GM21717 (cell line): ENCODE measurements around the gene PSMD12.
"Not testable (repeated sequence)": the region's sequence is repeated elsewhere in the genome, so short reads cannot be mapped to it uniquely, and the experiment has no call there.

Experiments
- ATAC-seq: cut with Tn5 transposase; IDR thresholded peaks from one replicate; pipeline ENCODE4 v1.9.1; 2021; ENCODE audit warnings: mild to moderate bottlenecking, moderate library complexity; ENCODE audit not compliant: unreplicated experiment

Gene PSMD12

DNA sequence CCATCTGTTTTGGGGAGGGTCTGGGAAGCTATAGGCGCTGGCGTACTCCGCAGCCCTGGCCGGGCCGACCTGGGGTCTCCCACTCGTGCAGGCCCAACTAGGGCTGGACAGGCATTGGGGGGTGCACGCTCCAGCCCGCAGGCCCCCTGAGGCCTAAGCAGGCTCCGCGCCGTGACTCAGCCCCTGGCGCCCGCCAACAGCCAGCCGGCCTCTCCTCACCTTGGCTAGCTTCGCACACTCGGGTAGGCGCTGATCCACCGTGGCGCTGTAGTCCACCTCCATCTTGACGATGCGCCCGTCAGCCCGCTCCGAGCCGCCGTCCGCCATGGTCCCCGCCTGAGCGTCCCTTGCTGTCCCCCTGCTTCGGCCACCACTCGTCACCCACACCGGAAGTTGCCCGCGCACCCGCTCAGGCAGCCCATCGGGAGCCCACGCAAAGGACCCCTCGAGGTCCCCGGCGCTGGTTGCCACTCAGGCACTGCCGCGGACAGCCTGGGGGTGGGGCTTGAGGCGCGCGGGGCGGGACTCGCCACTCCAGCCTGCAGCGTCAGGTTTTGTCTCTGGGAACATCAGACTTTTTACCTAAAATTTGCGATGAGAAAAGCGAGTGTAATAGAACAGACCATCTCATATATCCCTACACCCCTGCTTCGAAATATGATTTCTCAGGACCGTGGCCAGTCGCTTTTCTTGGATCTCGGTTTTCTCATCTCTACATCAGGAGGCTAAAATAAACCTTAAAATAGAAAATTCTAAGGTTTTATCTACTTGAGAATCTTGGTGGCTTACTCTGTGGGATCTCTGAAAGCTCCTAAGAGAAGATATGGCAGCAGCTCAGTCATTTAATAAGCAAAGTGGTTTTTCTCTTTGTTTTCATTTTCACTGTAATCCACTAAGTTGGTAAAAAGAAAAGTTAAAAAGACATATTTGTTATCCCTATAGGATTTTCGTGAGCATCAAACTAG is at the start of gene PSMD12:
Gene PSMD12, minus strand, starts transcription at position 385 of the 965 bp plus-strand sequence. Its CDS starts 58 bp downstream, at position 327.
- peak; percentile 84 for ATAC-seq

GRCh38 chr17:67415291-67415690 is 48.9 kb upstream of the PSMD12 start:
- ATAC-seq, result no peak

GRCh38 chr17:67414559-67414958 is 48.2 kb upstream of the PSMD12 start:
- ATAC-seq, result no peak

- ATAC-seq, result no peak
Measured at GRCh38 chr17:67414130-67414529, 47.8 kb upstream of the PSMD12 start.

- no peak for ATAC-seq
Measured at GRCh38 chr17:67413388-67413787, 47.0 kb upstream of the PSMD12 start.

- no peak for ATAC-seq
Measured at GRCh38 chr17:67412941-67413340, 46.6 kb upstream of the PSMD12 start.

DNA sequence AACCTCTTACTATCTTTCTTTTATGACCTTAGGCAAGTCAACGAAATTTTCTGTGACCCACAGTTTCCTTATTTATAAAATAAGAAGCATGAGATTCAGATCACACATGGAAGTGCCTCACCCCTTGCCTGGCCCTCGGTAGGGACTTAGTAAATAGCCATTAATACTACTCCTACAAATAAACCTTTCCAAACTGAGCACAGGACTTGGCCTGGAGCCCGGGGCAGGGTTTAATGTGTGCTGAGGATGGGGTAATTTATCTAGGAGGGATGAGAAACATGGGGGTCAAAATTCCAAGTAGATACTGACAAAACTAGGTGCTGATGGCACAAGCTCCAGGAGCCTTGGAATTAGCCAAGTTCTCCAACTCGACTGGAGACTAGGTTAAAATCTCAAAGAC is 45.7 kb upstream of the PSMD12 start:
- ATAC-seq, result no peak

- no peak for ATAC-seq
Measured at GRCh38 chr17:67411397-67411796, 45.0 kb upstream of the PSMD12 start.

DNA sequence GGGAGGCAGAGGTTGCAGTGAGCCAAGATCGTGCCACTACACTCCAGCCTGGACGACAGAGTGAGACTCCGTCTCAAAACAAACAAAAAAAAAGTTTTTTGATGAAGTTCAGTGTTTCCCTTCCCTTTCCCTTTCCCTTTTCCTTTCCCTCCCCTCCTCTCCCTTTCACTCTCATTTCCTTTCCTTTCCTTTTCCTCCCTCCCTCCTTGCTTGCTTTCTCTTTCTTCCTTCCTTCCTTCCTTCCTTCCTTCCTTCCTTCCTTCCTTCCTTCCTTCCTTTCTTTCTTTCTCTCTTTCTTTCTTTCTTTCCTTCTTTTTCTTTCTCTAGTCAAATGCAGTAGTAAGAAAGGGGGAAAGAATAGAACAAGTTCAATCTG is 42.1 kb upstream of the PSMD12 start:
- ATAC-seq, result not testable (repeated sequence)

DNA sequence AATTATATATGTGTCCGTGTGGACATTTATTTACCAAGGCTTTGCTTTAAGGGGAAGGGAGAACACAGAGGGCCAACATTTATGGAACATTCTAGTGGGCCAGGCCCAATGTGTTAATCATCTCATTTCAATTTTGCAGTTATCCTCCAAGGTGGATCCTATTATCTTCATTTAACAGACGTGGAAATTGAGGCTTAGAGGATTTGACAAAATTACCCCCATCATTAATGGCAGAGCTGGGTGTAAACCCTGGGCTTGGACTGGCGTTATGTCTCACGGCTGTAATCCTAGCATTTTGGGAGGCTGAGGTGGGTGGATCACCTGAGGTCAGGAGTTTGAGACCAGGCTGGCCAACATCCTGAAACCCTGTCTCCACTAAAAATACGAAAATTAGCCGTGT is 37.1 kb upstream of the PSMD12 start:
- no peak for ATAC-seq

DNA sequence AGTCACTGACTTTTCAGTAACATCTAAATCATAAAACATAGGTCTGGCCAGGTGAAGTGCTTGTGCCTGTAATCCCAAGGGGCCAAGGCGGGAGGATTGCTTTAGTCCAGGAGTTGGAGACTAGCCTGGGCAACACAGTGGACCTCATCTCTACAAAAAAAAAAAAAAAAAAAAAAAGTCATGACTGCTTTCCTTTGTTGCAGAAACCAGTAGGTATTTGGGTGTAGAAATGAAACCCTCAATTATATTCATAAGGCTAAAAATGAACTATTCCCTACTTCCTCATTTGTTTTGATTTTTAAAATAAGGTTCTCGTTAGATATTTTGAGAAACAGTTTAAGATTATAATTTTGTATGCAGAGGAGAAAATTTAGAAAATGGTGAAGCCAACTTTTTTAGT is 36.7 kb upstream of the PSMD12 start:
- ATAC-seq, result no peak

GRCh38 chr17:67401598-67402504 is 35.5 kb upstream of the PSMD12 start:
- ATAC-seq, result no peak

- ATAC-seq, result no peak
Measured at GRCh38 chr17:67401106-67401505, 34.7 kb upstream of the PSMD12 start.

GRCh38 chr17:67400193-67400592 is 33.8 kb upstream of the PSMD12 start:
- no peak for ATAC-seq

- no peak for ATAC-seq
Measured at GRCh38 chr17:67399676-67400075, 33.3 kb upstream of the PSMD12 start.

DNA sequence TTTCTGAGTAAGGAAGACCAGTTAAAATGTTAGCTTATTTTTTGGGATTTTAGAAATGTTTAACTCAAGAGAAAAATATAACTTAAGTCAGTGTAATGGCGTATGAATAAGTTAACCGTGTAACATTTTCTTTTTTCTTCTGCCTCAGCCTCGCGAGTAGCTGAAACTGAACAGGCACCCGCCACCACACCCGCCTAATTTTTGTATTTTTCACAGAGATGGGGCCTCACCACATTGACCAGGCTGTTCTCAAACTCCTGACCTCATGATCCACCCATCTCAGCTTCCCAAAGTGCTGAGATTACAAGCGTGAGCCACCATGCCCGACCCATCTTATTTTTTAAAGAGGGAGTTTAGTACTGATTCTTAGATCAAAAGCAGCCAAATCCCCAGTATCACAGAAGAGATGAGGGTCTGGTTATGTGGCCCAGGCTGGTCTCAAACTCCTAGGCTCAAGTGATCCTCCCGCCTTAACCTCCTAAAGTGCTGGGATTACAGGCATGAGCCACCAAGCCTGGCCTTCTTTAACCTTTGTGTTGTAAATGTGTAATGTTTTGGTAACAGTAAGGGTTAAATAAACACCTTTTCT is 27.5 kb upstream of the PSMD12 start:
- ATAC-seq, result no peak

GRCh38 chr17:67392111-67392510 is 25.7 kb upstream of the PSMD12 start:
- no peak for ATAC-seq

DNA sequence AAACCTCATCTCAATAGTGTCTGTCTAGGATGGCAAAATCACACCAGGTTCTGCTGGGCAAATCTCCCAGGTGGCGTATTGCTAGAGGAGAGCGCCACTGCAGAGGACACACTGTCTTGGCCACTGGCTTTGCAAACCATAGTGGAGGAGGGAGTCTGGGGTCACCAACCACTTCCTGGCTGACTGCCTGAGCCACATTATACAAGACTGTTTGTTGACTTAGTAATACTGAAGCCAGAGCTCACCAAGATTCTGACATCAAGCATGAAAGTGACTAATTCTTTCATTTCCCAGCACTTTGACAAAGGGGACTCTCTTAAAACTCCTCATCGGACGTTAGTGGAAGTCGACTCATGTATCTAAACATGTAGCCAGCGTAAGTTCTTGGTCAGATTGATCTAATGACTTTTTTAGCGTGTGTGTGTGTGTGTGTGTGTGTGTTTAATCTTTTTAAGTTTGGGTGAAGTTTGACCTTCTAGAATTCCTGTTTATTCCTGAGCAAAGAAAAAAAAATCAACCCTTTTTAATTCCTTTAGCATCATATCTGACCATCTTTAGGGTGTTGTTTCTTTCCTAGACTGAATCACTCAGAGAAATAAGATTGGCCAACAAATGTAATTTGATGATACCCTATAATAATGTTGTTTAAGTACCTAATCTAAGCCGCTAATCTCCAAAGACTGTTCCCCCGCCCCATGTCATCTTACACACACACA is 24.4 kb upstream of the PSMD12 start:
- ATAC-seq, result peak; percentile 67

- no peak for ATAC-seq
Measured at GRCh38 chr17:67390006-67390645, 23.7 kb upstream of the PSMD12 start.

DNA sequence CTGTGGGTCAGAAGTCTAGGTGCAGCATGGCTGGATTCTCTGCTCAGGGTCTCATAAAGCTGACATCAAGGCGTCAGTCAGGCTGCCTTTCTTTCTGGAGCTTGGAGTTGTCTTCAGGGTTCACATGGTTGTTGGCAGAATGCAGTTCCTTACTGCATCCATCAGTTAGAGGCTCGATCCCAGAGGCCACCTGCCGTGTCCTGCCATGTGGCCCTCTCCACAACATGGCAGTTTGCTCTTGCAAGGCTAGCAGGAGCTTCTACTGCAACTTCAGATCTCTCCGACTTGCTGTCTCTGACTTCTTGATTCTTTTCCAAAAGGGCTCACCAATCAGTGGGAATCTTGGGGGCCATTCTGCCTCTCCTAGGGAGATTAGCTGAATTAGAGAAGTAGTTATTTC is 22.6 kb upstream of the PSMD12 start:
- no peak for ATAC-seq
